ENCODE measurements around the gene NAALADL2. TPM values are rescaled to one million over a fixed set of nuclear protein-coding genes. Genes with fewer than 3 reads are reported as not detected.

Gene NAALADL2
- total and polyA plus RNA-seq, 3 donors from 2014 or later: 5.4 to 15.6 (median 6.0) TPM

DNA sequence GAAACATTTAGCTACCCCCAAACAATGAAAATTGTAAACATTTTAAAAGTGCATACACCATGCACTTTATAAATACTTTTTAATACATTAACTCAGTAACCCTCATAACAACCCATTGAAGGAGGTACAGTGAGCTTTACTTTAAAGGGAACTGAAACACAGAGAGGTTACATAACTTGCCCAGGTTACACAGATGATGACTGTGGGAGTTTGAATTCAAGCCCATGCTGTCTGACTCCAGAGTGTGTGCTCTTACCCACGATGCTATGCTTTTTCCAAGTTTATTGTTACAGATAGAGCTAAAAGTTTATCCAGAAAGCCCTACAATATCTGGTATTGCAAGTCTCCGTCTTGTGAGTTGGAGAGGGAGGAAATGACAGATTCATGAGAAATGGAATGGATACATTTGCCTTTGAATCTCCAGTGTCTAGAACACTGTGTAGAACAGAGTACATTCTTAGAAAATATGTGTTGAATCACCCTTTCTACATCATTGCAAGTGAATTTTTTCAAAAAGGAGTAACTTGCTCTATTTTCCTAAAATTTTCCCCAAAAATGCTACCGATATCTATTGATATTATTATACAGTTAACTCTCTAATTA lies 428.3 kb downstream of the NAALADL2 start:
- Histone ChIP-seq H3K4me1 (peaks cover 7% of the 10 kb centered on the region), H3K27me3 (no peaks in the 10 kb centered on the region), H3K36me3 (ENCODE audit: low read depth, missing control alignments) (no peaks in the 10 kb centered on the region), H3K4me3 (no peak overlapping the region), H3K9me3 (no peaks in the 10 kb centered on the region), H3K27ac (no peak overlapping the region)
- no peak for DNase-seq
- intact Hi-C loops (cut with DNase I; ENCODE audit: low total_unique reads): no loop called here
- 58 to 68% methylated on average over 3 of the region's 3 CpGs for WGBS, 2 donors
- no peak for TF ChIP-seq POLR2A (IDR thresholded peaks at IDR 0.05)
- TF ChIP-seq, protein P1, sequence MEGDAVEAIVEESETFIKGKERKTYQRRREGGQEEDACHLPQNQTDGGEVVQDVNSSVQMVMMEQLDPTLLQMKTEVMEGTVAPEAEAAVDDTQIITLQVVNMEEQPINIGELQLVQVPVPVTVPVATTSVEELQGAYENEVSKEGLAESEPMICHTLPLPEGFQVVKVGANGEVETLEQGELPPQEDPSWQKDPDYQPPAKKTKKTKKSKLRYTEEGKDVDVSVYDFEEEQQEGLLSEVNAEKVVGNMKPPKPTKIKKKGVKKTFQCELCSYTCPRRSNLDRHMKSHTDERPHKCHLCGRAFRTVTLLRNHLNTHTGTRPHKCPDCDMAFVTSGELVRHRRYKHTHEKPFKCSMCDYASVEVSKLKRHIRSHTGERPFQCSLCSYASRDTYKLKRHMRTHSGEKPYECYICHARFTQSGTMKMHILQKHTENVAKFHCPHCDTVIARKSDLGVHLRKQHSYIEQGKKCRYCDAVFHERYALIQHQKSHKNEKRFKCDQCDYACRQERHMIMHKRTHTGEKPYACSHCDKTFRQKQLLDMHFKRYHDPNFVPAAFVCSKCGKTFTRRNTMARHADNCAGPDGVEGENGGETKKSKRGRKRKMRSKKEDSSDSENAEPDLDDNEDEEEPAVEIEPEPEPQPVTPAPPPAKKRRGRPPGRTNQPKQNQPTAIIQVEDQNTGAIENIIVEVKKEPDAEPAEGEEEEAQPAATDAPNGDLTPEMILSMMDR (IDR thresholded peaks at IDR 0.05): no peak

DNA sequence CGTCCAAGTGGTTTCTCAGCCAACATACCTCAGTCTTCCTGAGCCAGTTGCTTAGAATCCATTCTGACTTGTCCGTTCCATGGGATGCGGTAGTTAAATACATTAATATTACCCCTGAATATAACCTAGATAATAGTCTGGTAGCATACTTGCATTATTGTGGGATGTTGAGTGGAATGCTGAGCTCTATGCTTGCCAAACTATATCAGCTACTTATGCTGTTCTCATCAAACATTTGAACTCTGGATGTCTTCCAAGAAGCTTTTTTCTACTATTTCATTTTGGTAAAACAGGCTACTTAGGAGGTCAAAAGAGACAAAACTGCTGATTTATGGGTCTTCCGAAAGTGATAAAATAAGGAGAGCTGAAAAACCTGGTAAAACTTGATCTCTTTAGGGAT lies 429.5 kb downstream of the NAALADL2 start:
- Histone ChIP-seq H3K4me3 (no peak overlapping the region), H3K27me3 (no peaks in the 10 kb centered on the region), H3K4me1 (peaks cover 7% of the 10 kb centered on the region), H3K36me3 (ENCODE audit: low read depth, missing control alignments) (no peaks in the 10 kb centered on the region), H3K27ac (no peak overlapping the region), H3K9me3 (no peaks in the 10 kb centered on the region)
- WGBS, 2 donors: 74 to 77% methylated on average over 4 of the region's 4 CpGs
- intact Hi-C loops (cut with DNase I; ENCODE audit: low total_unique reads): no loop called here
- no peak for TF ChIP-seq POLR2A (IDR thresholded peaks at IDR 0.05)
- TF ChIP-seq, protein P1 (IDR thresholded peaks at IDR 0.05): no peak
- DNase-seq: no peak

DNA sequence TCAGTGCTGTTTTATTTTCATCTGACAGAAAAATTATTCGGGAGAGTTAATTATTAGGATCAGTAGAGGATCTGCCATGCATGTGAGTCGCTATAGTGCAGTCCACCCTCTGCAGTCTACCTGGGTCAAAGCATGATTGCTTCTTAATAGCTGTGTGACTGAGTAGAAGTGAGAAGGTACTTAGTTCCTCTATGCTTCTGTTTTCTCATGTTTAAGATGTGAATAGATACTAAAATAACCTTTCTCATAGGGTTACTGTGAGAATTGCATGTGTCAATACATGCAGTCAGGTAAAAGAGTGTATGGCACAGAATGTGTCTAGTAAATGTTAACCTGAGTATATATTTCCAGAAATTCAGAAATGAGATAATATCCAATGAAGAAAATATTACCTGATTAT lies 435.7 kb downstream of the NAALADL2 start:
- Histone ChIP-seq H3K4me1 (no peaks in the 10 kb centered on the region), H3K27ac (no peak overlapping the region), H3K36me3 (ENCODE audit: low read depth, missing control alignments) (no peaks in the 10 kb centered on the region), H3K9me3 (no peaks in the 10 kb centered on the region), H3K27me3 (no peaks in the 10 kb centered on the region), H3K4me3 (no peak overlapping the region)
- 70 to 74% methylated on average over 2 of the region's 2 CpGs for WGBS, 2 donors
- TF ChIP-seq, protein P1 (IDR thresholded peaks at IDR 0.05): no peak
- TF ChIP-seq POLR2A (IDR thresholded peaks at IDR 0.05): no peak
- intact Hi-C loops (cut with DNase I; ENCODE audit: low total_unique reads): no loop called here
- no peak for DNase-seq

DNA sequence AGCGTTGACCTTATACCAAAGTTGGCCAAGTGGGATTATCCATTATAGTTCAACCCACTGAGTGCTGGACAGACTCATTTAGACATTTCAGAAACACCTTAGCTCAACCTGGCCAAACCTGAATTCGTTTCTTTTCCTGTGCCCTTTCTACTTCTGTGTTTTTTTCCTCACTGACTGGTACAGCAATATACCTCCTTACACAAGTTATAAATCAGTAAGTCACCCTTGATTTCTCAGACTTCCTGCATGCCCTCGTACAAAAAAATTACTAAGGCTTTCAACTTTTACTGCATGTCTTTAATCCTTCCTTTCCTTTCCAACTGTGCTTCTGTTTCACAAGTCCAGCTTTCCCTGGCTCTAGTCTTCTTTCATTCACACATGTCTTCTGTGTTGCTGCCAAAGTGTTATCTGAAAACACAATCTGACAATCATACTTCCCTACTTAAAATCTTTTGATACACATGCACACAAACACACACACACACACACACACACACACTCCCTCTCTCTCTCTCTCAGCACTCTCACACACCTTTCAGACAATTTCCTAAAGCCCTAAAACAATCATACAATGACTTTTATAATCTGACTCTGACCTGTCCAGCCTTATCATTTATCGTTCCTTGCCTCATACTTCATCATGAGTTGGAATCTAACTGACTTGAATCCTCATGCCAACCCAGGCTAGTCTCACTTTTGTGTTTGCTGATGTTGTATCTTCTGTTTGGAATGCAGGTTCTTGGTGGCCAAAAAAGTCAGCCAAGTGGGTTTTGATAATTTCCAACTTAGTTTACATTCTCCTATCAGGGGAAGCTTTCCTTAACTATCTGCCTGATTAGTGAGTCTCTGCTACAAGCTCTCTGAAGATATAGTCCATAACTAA lies 436.4 kb downstream of the NAALADL2 start:
- Histone ChIP-seq H3K4me3 (no peak overlapping the region), H3K27ac (no peak overlapping the region), H3K27me3 (no peaks in the 10 kb centered on the region), H3K4me1 (no peaks in the 10 kb centered on the region), H3K9me3 (no peaks in the 10 kb centered on the region), H3K36me3 (ENCODE audit: low read depth, missing control alignments) (no peaks in the 10 kb centered on the region)
- intact Hi-C loops (cut with DNase I; ENCODE audit: low total_unique reads): no loop called here
- 72 to 74% methylated on average over 4 of the region's 4 CpGs for WGBS, 2 donors
- DNase-seq: no peak
- TF ChIP-seq, protein P1 (IDR thresholded peaks at IDR 0.05): no peak
- no peak for TF ChIP-seq POLR2A (IDR thresholded peaks at IDR 0.05)
